ENCODE data around the gene MOK.
"Not testable (repeated sequence)": the region's sequence is repeated elsewhere in the genome, so short reads cannot be mapped to it uniquely, and the experiment has no call there.

MOK gene

GRCh38 chr14:102240481-102240880 lies 64.5 kb downstream of the MOK start:
- DNase-seq, result not testable (repeated sequence)

- no peak for DNase-seq
Measured at GRCh38 chr14:102239231-102239630, 65.7 kb downstream of the MOK start.

GRCh38 chr14:102238766-102239165 lies 66.2 kb downstream of the MOK start:
- no peak for DNase-seq

- DNase-seq, result no peak
Measured at GRCh38 chr14:102238131-102238530, 66.8 kb downstream of the MOK start.

GRCh38 chr14:102236026-102236425 lies 68.9 kb downstream of the MOK start:
- DNase-seq, result no peak

GRCh38 chr14:102235275-102235897 lies 69.6 kb downstream of the MOK start:
- DNase-seq, result no peak

- DNase-seq, result no peak
Measured at GRCh38 chr14:102234331-102235264, 70.4 kb downstream of the MOK start.

GRCh38 chr14:102233081-102233480 lies 71.9 kb downstream of the MOK start:
- DNase-seq, result no peak

- DNase-seq, result no peak
Measured at GRCh38 chr14:102232348-102232625, 72.7 kb downstream of the MOK start.

GRCh38 chr14:102231476-102232347 lies 73.3 kb downstream of the MOK start:
- no peak for DNase-seq

GRCh38 chr14:102230481-102231210 lies 74.3 kb downstream of the MOK start:
- DNase-seq, result no peak

- DNase-seq, result no peak
Measured at GRCh38 chr14:102229739-102230092, 75.2 kb downstream of the MOK start.

- DNase-seq, result no peak
Measured at GRCh38 chr14:102229071-102229738, 75.8 kb downstream of the MOK start.

GRCh38 chr14:102227184-102227964 lies 77.6 kb downstream of the MOK start:
- DNase-seq, result no peak

- DNase-seq, result no peak
Measured at GRCh38 chr14:102226356-102227125, 78.4 kb downstream of the MOK start.

- DNase-seq, result no peak
Measured at GRCh38 chr14:102225936-102226335, 79.0 kb downstream of the MOK start.

GRCh38 chr14:102225386-102225785 lies 79.6 kb downstream of the MOK start:
- no peak for DNase-seq

- DNase-seq, result no peak
Measured at GRCh38 chr14:102223682-102224081, 81.3 kb downstream of the MOK start.

- DNase-seq, result no peak
Measured at GRCh38 chr14:102222751-102223150, 82.2 kb downstream of the MOK start.

- no peak for DNase-seq
Measured at GRCh38 chr14:102222009-102222575, 82.9 kb downstream of the MOK start.
